GM21528 (cell line): ENCODE results near the gene SLC4A4.
A peak's percentile ranks its signal among the peaks of the same experiment; 100 is the strongest.

Experiments
- ATAC-seq: cut with Tn5 transposase; IDR thresholded peaks from one replicate; pipeline ENCODE4 v1.9.1; 2021; ENCODE audit warnings: mild to moderate bottlenecking, moderate library complexity; ENCODE audit not compliant: unreplicated experiment, low FRiP score

SLC4A4 gene

GRCh38 chr4:71338846-71339593 is at the start of gene SLC4A4:
Gene SLC4A4, plus strand, starts transcription at chr4:71339020.
- ATAC-seq, result peak; percentile 99

- ATAC-seq, result no peak
Observed at GRCh38 chr4:71290074-71290473, 48.7 kb upstream of the SLC4A4 start.

GRCh38 chr4:71290476-71290875 is 48.3 kb upstream of the SLC4A4 start:
- ATAC-seq, result no peak

GRCh38 chr4:71292228-71292627 is 46.6 kb upstream of the SLC4A4 start:
- no peak for ATAC-seq

- no peak for ATAC-seq
Observed at GRCh38 chr4:71293705-71294104, 45.1 kb upstream of the SLC4A4 start.

GRCh38 chr4:71294301-71294700 is 44.5 kb upstream of the SLC4A4 start:
- ATAC-seq, result no peak

- no peak for ATAC-seq
Observed at GRCh38 chr4:71296945-71297344, 41.9 kb upstream of the SLC4A4 start.

GRCh38 chr4:71300362-71300761 is 38.5 kb upstream of the SLC4A4 start:
- ATAC-seq, result no peak

- no peak for ATAC-seq
Observed at GRCh38 chr4:71300964-71301363, 37.9 kb upstream of the SLC4A4 start.

- ATAC-seq, result no peak
Observed at GRCh38 chr4:71303287-71303686, 35.5 kb upstream of the SLC4A4 start.

- no peak for ATAC-seq
Observed at GRCh38 chr4:71303850-71304249, 35.0 kb upstream of the SLC4A4 start.

GRCh38 chr4:71304289-71304850 is 34.5 kb upstream of the SLC4A4 start:
- ATAC-seq, result no peak

- no peak for ATAC-seq
Observed at GRCh38 chr4:71307729-71308128, 31.1 kb upstream of the SLC4A4 start.

GRCh38 chr4:71322425-71322824 is 16.4 kb upstream of the SLC4A4 start:
- ATAC-seq, result no peak

GRCh38 chr4:71333368-71333767 is 5.5 kb upstream of the SLC4A4 start:
- no peak for ATAC-seq

- ATAC-seq, result no peak
Observed at GRCh38 chr4:71333960-71334359, 4.9 kb upstream of the SLC4A4 start.

- ATAC-seq, result no peak
Observed at GRCh38 chr4:71334465-71334882, 4.3 kb upstream of the SLC4A4 start.

GRCh38 chr4:71343670-71344466 is 5.0 kb downstream of the SLC4A4 start:
- ATAC-seq, result no peak

GRCh38 chr4:71346710-71347109 is 7.9 kb downstream of the SLC4A4 start:
- ATAC-seq, result no peak

GRCh38 chr4:71348586-71348985 is 9.8 kb downstream of the SLC4A4 start:
- ATAC-seq, result no peak

GRCh38 chr4:71355045-71355444 is 16.2 kb downstream of the SLC4A4 start:
- ATAC-seq, result no peak

- ATAC-seq, result no peak
Observed at GRCh38 chr4:71355971-71356370, 17.2 kb downstream of the SLC4A4 start.
